H1 (cell line): ENCODE data around the gene PCBP2. TPM values are rescaled to one million over a fixed set of nuclear protein-coding genes. Genes with fewer than 3 reads are reported as not detected.

Experiments
- CHD1 ChIP-seq: IDR thresholded peaks from 2 replicates; pipeline ENCODE4 v1.6.1; 2012; ENCODE audit warnings: low read depth, low read length, improper control_type of control experiment
- CHD2 ChIP-seq: IDR thresholded peaks from 2 replicates; pipeline ENCODE4 v1.6.1; 2012; ENCODE audit warnings: low read length, improper control_type of control experiment
- GTF2F1 ChIP-seq: IDR thresholded peaks from 2 replicates; pipeline ENCODE4 v1.6.1; 2012; ENCODE audit warnings: low read depth, low read length, improper control_type of control experiment, borderline replicate concordance
- NANOG ChIP-seq: IDR thresholded peaks from 2 replicates; pipeline ENCODE4 v1.6.1; 2011; ENCODE audit warnings: low read length, low read depth, mild to moderate bottlenecking, inconsistent platforms; ENCODE audit not compliant: insufficient read depth, poor library complexity, severe bottlenecking
- SIN3A ChIP-seq, 2 experiments: IDR thresholded peaks in 1 of 2; conservative IDR thresholded peaks in 1 of 2; 2 replicates each; pipeline ENCODE4 v1.6.1; 2011 to 2012; ENCODE audit warnings: low read length in 2 of 2, improper control_type of control experiment in 1 of 2, low read depth in 1 of 2, mild to moderate bottlenecking in 1 of 2
- TAF7 ChIP-seq: optimal IDR thresholded peaks from 2 replicates; pipeline ENCODE3; 2011; ENCODE audit warnings: low read depth, mild to moderate bottlenecking, inconsistent platforms, low read length, moderate library complexity, borderline replicate concordance
- TBP ChIP-seq: IDR thresholded peaks from 2 replicates; pipeline ENCODE4 v1.6.1; 2011; ENCODE audit warnings: low read depth, low read length, improper control_type of control experiment
- polyA plus RNA-seq, 7 experiments: library from polyadenylated mRNA; depleted of rRNA in 3 of 7; stranded (reverse) in 5 of 7; unstranded in 2 of 7; fragments of >200 nt in 5 of 7; fragments of 200-250 nt in 2 of 7; gene quantifications; 1 replicate in 5 of 7; 2 replicates in 1 of 7; 4 replicates in 1 of 7; pipeline versions ENCODE4 v1.2.1 to v1.2.3, GENCODE V29; 2011 to 2013; ENCODE audit warnings: missing spikeins in 2 of 7, mixed read lengths in 2 of 7
- total RNA-seq: library from RNA; stranded (reverse); fragmentation: NEBNext Ultra II Directional; extraction: Animal tissue kit (Norgen Biotek cat#: 25700); gene quantifications from 2 replicates; pipeline ENCODE4 v1.2.1, GENCODE V29; 2021
- TF ChIP-seq, protein P1 (sequence below): IDR thresholded peaks from 2 replicates; pipeline ENCODE4 v1.6.1; 2012; ENCODE audit warnings: inconsistent platforms
- TF ChIP-seq, protein P2 (sequence below): IDR thresholded peaks from 2 replicates; pipeline ENCODE4 v1.6.1; 2011; ENCODE audit warnings: low read depth, mild to moderate bottlenecking, low read length; ENCODE audit not compliant: insufficient read depth
- TF ChIP-seq, protein P3 (sequence below): fragments of 300-600 bp; sonication (generic); IDR thresholded peaks from 2 replicates; pipeline ENCODE4 v1.7.1; 2012; ENCODE audit warnings: low read length, moderate library complexity, mild to moderate bottlenecking, inconsistent platforms; ENCODE audit not compliant: insufficient replicate concordance

The PCBP2 gene
- total and polyA plus RNA-seq, 2 of the 8 experiments (the other 6 are each of a cell fraction or from before 2014, with no cell fraction given), result 470 to 1,123 TPM

DNA sequence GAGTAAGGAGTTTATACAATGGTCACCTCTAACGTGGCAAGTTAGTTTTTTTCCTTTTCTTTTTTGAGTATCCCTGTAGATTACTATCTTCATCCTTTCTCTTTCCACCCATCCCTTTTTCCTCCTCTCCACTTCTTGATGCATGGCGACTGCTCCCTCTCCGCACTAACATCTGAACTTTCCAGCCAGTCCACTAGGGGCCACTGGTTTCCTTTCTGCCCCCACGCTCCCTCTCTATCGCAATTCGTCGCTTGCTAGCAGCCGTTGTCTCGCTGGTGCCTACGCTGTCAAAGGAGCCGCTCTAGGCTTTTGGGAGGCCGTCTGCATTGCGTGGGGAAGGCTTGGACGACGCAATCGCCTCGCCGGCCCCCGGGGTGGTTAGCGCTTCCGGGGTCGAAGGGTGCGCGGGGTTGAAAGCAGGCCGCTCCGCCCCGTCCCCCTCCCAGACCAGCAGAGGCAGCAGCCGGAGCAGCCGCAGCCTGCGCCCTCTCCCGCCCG is at the start of gene PCBP2 (continued):
- TF ChIP-seq CHD1 (no peak), GTF2F1 (peak; percentile 79), CHD2 (peak; percentile 69), TAF7 (peak; percentile 93), NANOG (peak; percentile 13), SIN3A (conservative IDR thresholded peaks at IDR 0.05 in 1 of 2, IDR thresholded peaks at IDR 0.05 in 1 of 2; ENCODE audit: low read depth in 1 of 2, low read length in 2 of 2) (peak; percentile 65 to 84; a peak in 3 of 4 replicates), TBP (peak; percentile 97)
- TF ChIP-seq, protein P1, sequence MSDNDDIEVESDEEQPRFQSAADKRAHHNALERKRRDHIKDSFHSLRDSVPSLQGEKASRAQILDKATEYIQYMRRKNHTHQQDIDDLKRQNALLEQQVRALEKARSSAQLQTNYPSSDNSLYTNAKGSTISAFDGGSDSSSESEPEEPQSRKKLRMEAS, result peak; percentile 74
- TF ChIP-seq, protein P2, sequence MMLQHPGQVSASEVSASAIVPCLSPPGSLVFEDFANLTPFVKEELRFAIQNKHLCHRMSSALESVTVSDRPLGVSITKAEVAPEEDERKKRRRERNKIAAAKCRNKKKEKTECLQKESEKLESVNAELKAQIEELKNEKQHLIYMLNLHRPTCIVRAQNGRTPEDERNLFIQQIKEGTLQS, result 0 out of 2 replicates have a peak, but pooled peaks have one; percentile 27
- TF ChIP-seq, protein P3, sequence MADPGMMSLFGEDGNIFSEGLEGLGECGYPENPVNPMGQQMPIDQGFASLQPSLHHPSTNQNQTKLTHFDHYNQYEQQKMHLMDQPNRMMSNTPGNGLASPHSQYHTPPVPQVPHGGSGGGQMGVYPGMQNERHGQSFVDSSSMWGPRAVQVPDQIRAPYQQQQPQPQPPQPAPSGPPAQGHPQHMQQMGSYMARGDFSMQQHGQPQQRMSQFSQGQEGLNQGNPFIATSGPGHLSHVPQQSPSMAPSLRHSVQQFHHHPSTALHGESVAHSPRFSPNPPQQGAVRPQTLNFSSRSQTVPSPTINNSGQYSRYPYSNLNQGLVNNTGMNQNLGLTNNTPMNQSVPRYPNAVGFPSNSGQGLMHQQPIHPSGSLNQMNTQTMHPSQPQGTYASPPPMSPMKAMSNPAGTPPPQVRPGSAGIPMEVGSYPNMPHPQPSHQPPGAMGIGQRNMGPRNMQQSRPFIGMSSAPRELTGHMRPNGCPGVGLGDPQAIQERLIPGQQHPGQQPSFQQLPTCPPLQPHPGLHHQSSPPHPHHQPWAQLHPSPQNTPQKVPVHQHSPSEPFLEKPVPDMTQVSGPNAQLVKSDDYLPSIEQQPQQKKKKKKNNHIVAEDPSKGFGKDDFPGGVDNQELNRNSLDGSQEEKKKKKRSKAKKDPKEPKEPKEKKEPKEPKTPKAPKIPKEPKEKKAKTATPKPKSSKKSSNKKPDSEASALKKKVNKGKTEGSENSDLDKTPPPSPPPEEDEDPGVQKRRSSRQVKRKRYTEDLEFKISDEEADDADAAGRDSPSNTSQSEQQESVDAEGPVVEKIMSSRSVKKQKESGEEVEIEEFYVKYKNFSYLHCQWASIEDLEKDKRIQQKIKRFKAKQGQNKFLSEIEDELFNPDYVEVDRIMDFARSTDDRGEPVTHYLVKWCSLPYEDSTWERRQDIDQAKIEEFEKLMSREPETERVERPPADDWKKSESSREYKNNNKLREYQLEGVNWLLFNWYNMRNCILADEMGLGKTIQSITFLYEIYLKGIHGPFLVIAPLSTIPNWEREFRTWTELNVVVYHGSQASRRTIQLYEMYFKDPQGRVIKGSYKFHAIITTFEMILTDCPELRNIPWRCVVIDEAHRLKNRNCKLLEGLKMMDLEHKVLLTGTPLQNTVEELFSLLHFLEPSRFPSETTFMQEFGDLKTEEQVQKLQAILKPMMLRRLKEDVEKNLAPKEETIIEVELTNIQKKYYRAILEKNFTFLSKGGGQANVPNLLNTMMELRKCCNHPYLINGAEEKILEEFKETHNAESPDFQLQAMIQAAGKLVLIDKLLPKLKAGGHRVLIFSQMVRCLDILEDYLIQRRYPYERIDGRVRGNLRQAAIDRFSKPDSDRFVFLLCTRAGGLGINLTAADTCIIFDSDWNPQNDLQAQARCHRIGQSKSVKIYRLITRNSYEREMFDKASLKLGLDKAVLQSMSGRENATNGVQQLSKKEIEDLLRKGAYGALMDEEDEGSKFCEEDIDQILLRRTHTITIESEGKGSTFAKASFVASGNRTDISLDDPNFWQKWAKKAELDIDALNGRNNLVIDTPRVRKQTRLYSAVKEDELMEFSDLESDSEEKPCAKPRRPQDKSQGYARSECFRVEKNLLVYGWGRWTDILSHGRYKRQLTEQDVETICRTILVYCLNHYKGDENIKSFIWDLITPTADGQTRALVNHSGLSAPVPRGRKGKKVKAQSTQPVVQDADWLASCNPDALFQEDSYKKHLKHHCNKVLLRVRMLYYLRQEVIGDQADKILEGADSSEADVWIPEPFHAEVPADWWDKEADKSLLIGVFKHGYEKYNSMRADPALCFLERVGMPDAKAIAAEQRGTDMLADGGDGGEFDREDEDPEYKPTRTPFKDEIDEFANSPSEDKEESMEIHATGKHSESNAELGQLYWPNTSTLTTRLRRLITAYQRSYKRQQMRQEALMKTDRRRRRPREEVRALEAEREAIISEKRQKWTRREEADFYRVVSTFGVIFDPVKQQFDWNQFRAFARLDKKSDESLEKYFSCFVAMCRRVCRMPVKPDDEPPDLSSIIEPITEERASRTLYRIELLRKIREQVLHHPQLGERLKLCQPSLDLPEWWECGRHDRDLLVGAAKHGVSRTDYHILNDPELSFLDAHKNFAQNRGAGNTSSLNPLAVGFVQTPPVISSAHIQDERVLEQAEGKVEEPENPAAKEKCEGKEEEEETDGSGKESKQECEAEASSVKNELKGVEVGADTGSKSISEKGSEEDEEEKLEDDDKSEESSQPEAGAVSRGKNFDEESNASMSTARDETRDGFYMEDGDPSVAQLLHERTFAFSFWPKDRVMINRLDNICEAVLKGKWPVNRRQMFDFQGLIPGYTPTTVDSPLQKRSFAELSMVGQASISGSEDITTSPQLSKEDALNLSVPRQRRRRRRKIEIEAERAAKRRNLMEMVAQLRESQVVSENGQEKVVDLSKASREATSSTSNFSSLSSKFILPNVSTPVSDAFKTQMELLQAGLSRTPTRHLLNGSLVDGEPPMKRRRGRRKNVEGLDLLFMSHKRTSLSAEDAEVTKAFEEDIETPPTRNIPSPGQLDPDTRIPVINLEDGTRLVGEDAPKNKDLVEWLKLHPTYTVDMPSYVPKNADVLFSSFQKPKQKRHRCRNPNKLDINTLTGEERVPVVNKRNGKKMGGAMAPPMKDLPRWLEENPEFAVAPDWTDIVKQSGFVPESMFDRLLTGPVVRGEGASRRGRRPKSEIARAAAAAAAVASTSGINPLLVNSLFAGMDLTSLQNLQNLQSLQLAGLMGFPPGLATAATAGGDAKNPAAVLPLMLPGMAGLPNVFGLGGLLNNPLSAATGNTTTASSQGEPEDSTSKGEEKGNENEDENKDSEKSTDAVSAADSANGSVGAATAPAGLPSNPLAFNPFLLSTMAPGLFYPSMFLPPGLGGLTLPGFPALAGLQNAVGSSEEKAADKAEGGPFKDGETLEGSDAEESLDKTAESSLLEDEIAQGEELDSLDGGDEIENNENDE, result no peak
